Measurements from ENCODE around the gene MAGI1.

GRCh38 chr3:65854606-65855304, 184.0 kb downstream of the MAGI1 start:
- TF ChIP-seq CTCF (IDR thresholded peaks at IDR 0.05 in 2 of 3, conservative IDR thresholded peaks at IDR 0.05 in 1 of 3; ENCODE audit: borderline replicate concordance in 1 of 3, insufficient read depth in 1 of 3, low read depth in 2 of 3, low read length in 2 of 3) (no peak), TCF7L2 (IDR thresholded peaks at IDR 0.05; ENCODE audit: borderline replicate concordance, extremely low read depth, insufficient read depth, insufficient read length) (no peak), SIN3A (IDR thresholded peaks at IDR 0.05; ENCODE audit: low read depth) (no peak), POLR2A (IDR thresholded peaks at IDR 0.05; ENCODE audit: borderline replicate concordance, extremely low read depth, insufficient read depth, insufficient read length) (no peak), POLR2AphosphoS5 (IDR thresholded peaks at IDR 0.05; ENCODE audit: low read depth, low read length) (no peak), SP1 (IDR thresholded peaks at IDR 0.05; ENCODE audit: low read depth) (no peak), ZNF274 (IDR thresholded peaks at IDR 0.05; ENCODE audit: low read depth, low read length) (no peak), REST (IDR thresholded peaks at IDR 0.05; ENCODE audit: low read depth) (no peak), CEBPB (IDR thresholded peaks at IDR 0.05; ENCODE audit: low read depth) (no peak)
